Uterus (tissue), 4 donors: ENCODE measurements around the gene NPHP4. TPM values are rescaled to one million over a fixed set of nuclear protein-coding genes. Genes with fewer than 3 reads are reported as not detected.

Source experiments
- DNase-seq, 2 donors: peaks; one replicate each; pipeline ENCODE4 v3.0.0-alpha.2; 2019 to 2020
- H3K27ac ChIP-seq, 2 donors: fragments of 200-600 bp; sonication (generic); 1 replicate in 1 of 2; 2 replicates in 1 of 2; pipeline ENCODE4 v1.5.1; 2016 to 2018
- H3K27me3 ChIP-seq, 2 donors: fragments of 200-600 bp; sonication (generic); one replicate each; pipeline ENCODE4 v1.5.1; 2018 to 2019; ENCODE audit warnings: control low read depth in 1 of 2
- H3K36me3 ChIP-seq, 2 donors: fragments of 200-600 bp; sonication (generic); one replicate each; pipeline ENCODE4 v1.5.1; 2019; ENCODE audit warnings: control low read depth in 1 of 2
- H3K4me1 ChIP-seq, 2 donors: fragments of 200-600 bp; sonication (generic); one replicate each; pipeline ENCODE4 v1.5.1; 2018 to 2019; ENCODE audit warnings: control low read depth in 1 of 2
- H3K4me3 ChIP-seq, 2 donors: fragments of 200-600 bp; sonication (generic); 1 replicate in 1 of 2; 2 replicates in 1 of 2; pipeline ENCODE4 v1.5.1; 2018 to 2019; ENCODE audit warnings: mild to moderate bottlenecking in 1 of 2
- H3K9me3 ChIP-seq, 2 donors: fragments of 200-600 bp; sonication (generic); one replicate each; pipeline ENCODE4 v1.5.1; 2019; ENCODE audit warnings: control low read depth in 1 of 2
- CTCF ChIP-seq, 4 experiments: fragments of 200-600 bp in 2 of 4; fragments of 450-650 bp in 2 of 4; sonication (generic) in 2 of 4; IDR thresholded peaks; one replicate each; pipeline ENCODE4 v1.5.1; 2016 to 2019; ENCODE audit warnings: antibody characterized with exemption in 4 of 4, mild to moderate bottlenecking in 2 of 4, moderate library complexity in 1 of 4
- POLR2A ChIP-seq, 2 donors: fragments of 450-650 bp; IDR thresholded peaks; one replicate each; pipeline ENCODE4 v1.6.1; 2016; ENCODE audit warnings: antibody characterized with exemption in 2 of 2, mild to moderate bottlenecking in 1 of 2, moderate library complexity in 1 of 2
- intact Hi-C: fragments of 100-400 bp; cut with DNase I; formaldehyde crosslinking; loops from one replicate; pipeline ENCODE4 v1.15.1; 2023; ENCODE audit warnings: low total_unique reads
- total RNA-seq, 4 donors: library from RNA; depleted of rRNA in 3 of 4; stranded (reverse); fragments of >200 nt in 3 of 4; gene quantifications; one replicate each; pipeline versions ENCODE4 v1.1.0 to v1.2.4, GENCODE V29; 2014 to 2023
- donor health status: DM: yes; HTN: yes; CAD: no.

The NPHP4 gene
- total RNA-seq, 4 donors from 2014 or later, result 1.3 to 16.2 (median 7.0) TPM

- TF ChIP-seq CTCF (IDR thresholded peaks at IDR 0.05), result no peak
- no peak for TF ChIP-seq POLR2A (IDR thresholded peaks at IDR 0.05)
- Histone ChIP-seq H3K27ac (no peak overlapping the region), H3K27me3 (no peaks in the 10 kb centered on the region), H3K9me3 (no peaks in the 10 kb centered on the region), H3K4me3 (no peak overlapping the region), H3K36me3 (no peaks in the 10 kb centered on the region), H3K4me1 (no peaks in the 10 kb centered on the region)
- intact Hi-C loops, result no loop called here
- DNase-seq, result no peak
These were observed 170.6 kb downstream of the NPHP4 start for GRCh38 chr1:5821540-5822176.

GRCh38 chr1:5820026-5820421 is 172.2 kb downstream of the NPHP4 start:
- Histone ChIP-seq H3K9me3 (no peaks in the 10 kb centered on the region), H3K4me1 (no peaks in the 10 kb centered on the region), H3K27ac (no peak overlapping the region), H3K27me3 (no peaks in the 10 kb centered on the region), H3K4me3 (no peak overlapping the region), H3K36me3 (no peaks in the 10 kb centered on the region)
- TF ChIP-seq CTCF (IDR thresholded peaks at IDR 0.05) (no peak), POLR2A (IDR thresholded peaks at IDR 0.05) (no peak)
- intact Hi-C loops, result no loop called here
- no peak for DNase-seq

- no peak for DNase-seq
- Histone ChIP-seq H3K4me3 (no peak overlapping the region), H3K27ac (no peak overlapping the region), H3K36me3 (no peaks in the 10 kb centered on the region), H3K27me3 (no peaks in the 10 kb centered on the region), H3K4me1 (no peaks in the 10 kb centered on the region), H3K9me3 (no peaks in the 10 kb centered on the region)
- intact Hi-C loops, result no loop called here
- TF ChIP-seq CTCF (IDR thresholded peaks at IDR 0.05), result no peak
- no peak for TF ChIP-seq POLR2A (IDR thresholded peaks at IDR 0.05)
These were observed 172.7 kb downstream of the NPHP4 start for GRCh38 chr1:5819391-5820025.

GRCh38 chr1:5818755-5819154 is 173.5 kb downstream of the NPHP4 start:
- H3K4me1 ChIP-seq, result no peaks in the 10 kb centered on the region
- H3K4me3 ChIP-seq, result no peak overlapping the region
- no peaks in the 10 kb centered on the region for H3K36me3 ChIP-seq
- TF ChIP-seq CTCF (IDR thresholded peaks at IDR 0.05) (no peak), POLR2A (IDR thresholded peaks at IDR 0.05) (no peak)
- DNase-seq, result no peak
- intact Hi-C loops, result no loop called here
- H3K9me3 ChIP-seq, result no peaks in the 10 kb centered on the region
- no peaks in the 10 kb centered on the region for H3K27me3 ChIP-seq
- no peak overlapping the region for H3K27ac ChIP-seq

GRCh38 chr1:5815716-5816115 is 176.5 kb downstream of the NPHP4 start:
- Histone ChIP-seq H3K27ac (no peak overlapping the region), H3K36me3 (no peaks in the 10 kb centered on the region), H3K9me3 (no peaks in the 10 kb centered on the region), H3K27me3 (no peaks in the 10 kb centered on the region), H3K4me1 (no peaks in the 10 kb centered on the region), H3K4me3 (no peak overlapping the region)
- DNase-seq, result no peak
- intact Hi-C loops, result no loop called here
- TF ChIP-seq CTCF (IDR thresholded peaks at IDR 0.05) (no peak), POLR2A (IDR thresholded peaks at IDR 0.05) (no peak)
